ENCODE measurements around the gene ZNF235.

DNA sequence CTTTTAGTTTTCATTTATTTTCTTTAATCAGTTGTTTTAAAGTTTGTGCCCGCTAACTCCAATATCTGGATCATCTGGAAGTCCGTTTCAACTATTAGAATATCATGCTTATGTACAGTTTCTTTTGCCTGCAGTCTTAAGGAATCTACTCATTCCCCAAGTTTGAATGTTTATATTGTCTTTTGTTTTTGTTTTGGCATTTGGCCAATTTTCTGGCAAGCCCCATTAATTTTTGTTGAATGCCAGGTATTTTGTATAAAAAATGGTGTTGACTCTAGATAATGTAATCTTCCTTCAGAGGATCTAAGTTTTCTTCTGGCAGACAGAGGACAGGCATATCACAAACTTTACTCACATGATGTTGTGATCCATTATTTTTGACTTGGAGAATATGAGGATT lies 11.1 kb upstream of the ZNF235 start:
- TF ChIP-seq ZC3H11A (IDR thresholded peaks at IDR 0.05), result no peak
- TF ChIP-seq, protein P1, sequence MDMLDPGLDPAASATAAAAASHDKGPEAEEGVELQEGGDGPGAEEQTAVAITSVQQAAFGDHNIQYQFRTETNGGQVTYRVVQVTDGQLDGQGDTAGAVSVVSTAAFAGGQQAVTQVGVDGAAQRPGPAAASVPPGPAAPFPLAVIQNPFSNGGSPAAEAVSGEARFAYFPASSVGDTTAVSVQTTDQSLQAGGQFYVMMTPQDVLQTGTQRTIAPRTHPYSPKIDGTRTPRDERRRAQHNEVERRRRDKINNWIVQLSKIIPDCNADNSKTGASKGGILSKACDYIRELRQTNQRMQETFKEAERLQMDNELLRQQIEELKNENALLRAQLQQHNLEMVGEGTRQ (IDR thresholded peaks at IDR 0.05), result no peak
- no peak for TF ChIP-seq KDM1A (IDR thresholded peaks at IDR 0.05; ENCODE audit: low read depth)
- no peak for TF ChIP-seq CTCF (IDR thresholded peaks at IDR 0.05)
- TF ChIP-seq MYC (IDR thresholded peaks at IDR 0.05; ENCODE audit: borderline replicate concordance, low read length), result no peak
- TF ChIP-seq JUNB (IDR thresholded peaks at IDR 0.05), result no peak
